Measurements from ENCODE around the gene PLA2G3. TPM values are rescaled to one million over a fixed set of nuclear protein-coding genes. Genes with fewer than 3 reads are reported as not detected.

The PLA2G3 gene
- total and polyA plus RNA-seq, 2 donors (not counting 3 experiments of a cell fraction or from before 2014, with no cell fraction given), result 0.75 to 0.84 TPM

DNA sequence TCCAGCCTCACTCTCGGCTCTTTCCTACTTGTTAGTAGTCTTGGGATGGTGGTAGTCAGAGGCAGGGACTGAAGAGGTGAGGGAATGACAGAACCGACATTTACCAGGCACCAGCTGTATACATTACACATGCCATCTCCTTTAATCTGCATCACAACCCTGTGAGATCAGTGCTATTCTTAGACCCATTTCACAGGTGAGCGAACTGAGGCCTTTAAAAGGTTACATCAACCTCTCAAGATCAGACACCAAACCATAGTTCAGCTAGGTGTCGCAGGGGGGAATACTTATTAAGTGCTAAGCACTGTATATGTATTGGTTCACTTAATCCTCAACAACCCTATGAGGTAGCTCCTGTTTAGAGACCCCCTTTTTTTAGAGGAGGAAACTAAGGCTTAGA lies 5.6 kb downstream of the PLA2G3 start:
- ChIA-PET POLR2A (no interaction called here), CTCF (interaction anchor here (1.2 to 3.4 kb wide), 3 partner anchors 9 to 27 kb away, joined by 4 to 16 read pairs (median 11); partner anchors contain the start of gene SELENOM)
- Histone ChIP-seq H3K79me2 (ENCODE audit: control insufficient read depth, insufficient read depth, low read length) (no peaks in the 10 kb centered on the region), H2AFZ (ENCODE audit: low read depth, low read length) (no peak overlapping the region), H3K9me1 (replicated peaks; ENCODE audit: control insufficient read depth, extremely low read depth, insufficient read depth, low read length) (no peaks in the 10 kb centered on the region), H4K20me1 (replicated peaks; ENCODE audit: control insufficient read depth, extremely low read depth, insufficient read depth, low read length) (no peaks in the 10 kb centered on the region), H3K4me3 (replicated peaks in 1 of 3; ENCODE audit: insufficient read depth in 1 of 3, low read depth in 1 of 3, low read length in 3 of 3) (no peak overlapping the region), H3K9me3 (replicated peaks; ENCODE audit: control insufficient read depth, insufficient read depth, low read length) (no peaks in the 10 kb centered on the region), H3K27ac (ENCODE audit: insufficient read depth, low read depth, low read length) (no peak overlapping the region), H3K27me3 (ENCODE audit: control insufficient read depth in 2 of 2, insufficient read depth in 2 of 2, low read length in 2 of 2) (no peaks in the 10 kb centered on the region), H3K9ac (replicated peaks; ENCODE audit: extremely low read depth, insufficient read depth, low read length) (no peak overlapping the region), H3K4me2 (ENCODE audit: insufficient read depth, low read length) (no peak overlapping the region), H3K4me1 (ENCODE audit: control insufficient read depth, extremely low read depth, insufficient read depth, low read length) (no peaks in the 10 kb centered on the region), H3K36me3 (ENCODE audit: control insufficient read depth in 2 of 2, extremely low read depth in 1 of 2, insufficient read depth in 2 of 2, low read length in 2 of 2) (no peaks in the 10 kb centered on the region)
- DNase-seq (ENCODE audit: low read depth, low spot score), result no peak
- no peak for FAIRE-seq
- intact Hi-C loops (cut with micrococcal nuclease), result no loop called here
- no TSS peak for BruUV-seq (replicated peaks)
- TF ChIP-seq JUN (IDR thresholded peaks at IDR 0.05; ENCODE audit: borderline replicate concordance, insufficient read depth, insufficient read length, low read depth), result no peak
- TF ChIP-seq EZH2 (IDR thresholded peaks at IDR 0.05; ENCODE audit: borderline replicate concordance, low read depth, low read length, severe bottlenecking), result no peak
- no peak for TF ChIP-seq MYC (IDR thresholded peaks at IDR 0.05; ENCODE audit: low read depth, low read length)
- no peak for TF ChIP-seq FOS (IDR thresholded peaks at IDR 0.05; ENCODE audit: borderline replicate concordance, insufficient read depth, low read length)
- no peak for TF ChIP-seq GATA2 (IDR thresholded peaks at IDR 0.05; ENCODE audit: insufficient read depth, insufficient read length, low read depth, low read length)
- TF ChIP-seq POLR2A (IDR thresholded peaks at IDR 0.05; ENCODE audit: low read depth, low read length), result no peak
- TF ChIP-seq POLR2AphosphoS5 (IDR thresholded peaks at IDR 0.05; ENCODE audit: insufficient read depth, low read depth, low read length), result no peak
- TF ChIP-seq, protein P1, sequence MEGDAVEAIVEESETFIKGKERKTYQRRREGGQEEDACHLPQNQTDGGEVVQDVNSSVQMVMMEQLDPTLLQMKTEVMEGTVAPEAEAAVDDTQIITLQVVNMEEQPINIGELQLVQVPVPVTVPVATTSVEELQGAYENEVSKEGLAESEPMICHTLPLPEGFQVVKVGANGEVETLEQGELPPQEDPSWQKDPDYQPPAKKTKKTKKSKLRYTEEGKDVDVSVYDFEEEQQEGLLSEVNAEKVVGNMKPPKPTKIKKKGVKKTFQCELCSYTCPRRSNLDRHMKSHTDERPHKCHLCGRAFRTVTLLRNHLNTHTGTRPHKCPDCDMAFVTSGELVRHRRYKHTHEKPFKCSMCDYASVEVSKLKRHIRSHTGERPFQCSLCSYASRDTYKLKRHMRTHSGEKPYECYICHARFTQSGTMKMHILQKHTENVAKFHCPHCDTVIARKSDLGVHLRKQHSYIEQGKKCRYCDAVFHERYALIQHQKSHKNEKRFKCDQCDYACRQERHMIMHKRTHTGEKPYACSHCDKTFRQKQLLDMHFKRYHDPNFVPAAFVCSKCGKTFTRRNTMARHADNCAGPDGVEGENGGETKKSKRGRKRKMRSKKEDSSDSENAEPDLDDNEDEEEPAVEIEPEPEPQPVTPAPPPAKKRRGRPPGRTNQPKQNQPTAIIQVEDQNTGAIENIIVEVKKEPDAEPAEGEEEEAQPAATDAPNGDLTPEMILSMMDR (IDR thresholded peaks at IDR 0.05; ENCODE audit: extremely low read depth in 1 of 2, insufficient read depth in 1 of 2, low read depth in 1 of 2, low read length in 2 of 2), result no peak
- TF ChIP-seq, protein P2, sequence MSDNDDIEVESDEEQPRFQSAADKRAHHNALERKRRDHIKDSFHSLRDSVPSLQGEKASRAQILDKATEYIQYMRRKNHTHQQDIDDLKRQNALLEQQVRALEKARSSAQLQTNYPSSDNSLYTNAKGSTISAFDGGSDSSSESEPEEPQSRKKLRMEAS (IDR thresholded peaks at IDR 0.05; ENCODE audit: insufficient read depth, insufficient read length), result no peak
- dilution Hi-C loops (cut with MboI; ENCODE audit: extremely low pct_ligation_motif_present, low sequenced_read_pairs), result no loop called here
